GM19193 (cell line): ENCODE measurements around the gene KASH5.

Experiments
- POLR2A ChIP-seq: IDR thresholded peaks from 4 replicates; pipeline ENCODE4 v1.6.1; 2011; ENCODE audit not compliant: insufficient read depth, insufficient read length; ENCODE audit errors: extremely low read depth

The KASH5 gene

DNA sequence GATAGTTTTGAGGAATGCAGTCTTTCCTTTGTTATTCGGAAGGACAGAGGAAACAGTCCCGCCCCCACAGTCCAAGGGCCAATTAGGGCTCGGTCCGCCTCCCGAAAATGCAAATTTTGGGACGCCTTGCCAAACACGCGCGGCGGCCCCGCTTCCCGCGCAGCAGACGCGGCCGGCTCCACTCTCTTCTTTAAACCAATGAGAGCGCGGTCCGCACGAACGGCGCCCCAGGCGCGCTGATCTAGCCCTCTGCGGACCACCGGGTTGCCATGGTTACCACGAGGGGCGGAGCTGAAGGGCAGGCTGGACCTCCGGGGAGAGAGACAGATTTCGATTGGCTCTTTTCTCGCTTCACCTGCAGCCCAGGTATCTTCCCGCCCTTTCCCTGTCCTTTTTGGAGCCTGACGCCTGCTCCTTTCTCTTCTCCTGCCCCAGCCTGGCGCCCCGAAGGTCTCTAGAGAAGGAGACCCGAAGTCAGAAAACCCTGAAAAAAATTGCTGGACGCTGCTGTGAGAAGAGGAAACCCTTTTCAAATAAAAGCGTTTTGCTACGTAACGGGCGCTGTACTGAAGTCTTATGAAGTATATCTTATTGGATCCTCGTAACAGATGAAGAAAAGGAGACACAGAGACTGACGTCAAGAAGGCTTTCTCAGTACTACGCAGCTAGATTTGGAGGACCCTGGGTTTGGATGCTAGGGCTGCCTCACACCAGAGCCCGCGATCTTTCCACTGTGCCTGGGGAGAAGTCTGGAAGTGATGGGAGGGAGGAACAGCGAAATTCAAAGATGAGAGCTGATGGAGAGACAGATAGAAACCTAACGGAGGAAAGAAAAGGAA is 33.2 kb downstream of the KASH5 start:
- no peak for TF ChIP-seq POLR2A

- no peak for TF ChIP-seq POLR2A
Measured at GRCh38 chr19:49421878-49422202, 33.8 kb downstream of the KASH5 start.

GRCh38 chr19:49422407-49423070 is 34.5 kb downstream of the KASH5 start:
- no peak for TF ChIP-seq POLR2A

DNA sequence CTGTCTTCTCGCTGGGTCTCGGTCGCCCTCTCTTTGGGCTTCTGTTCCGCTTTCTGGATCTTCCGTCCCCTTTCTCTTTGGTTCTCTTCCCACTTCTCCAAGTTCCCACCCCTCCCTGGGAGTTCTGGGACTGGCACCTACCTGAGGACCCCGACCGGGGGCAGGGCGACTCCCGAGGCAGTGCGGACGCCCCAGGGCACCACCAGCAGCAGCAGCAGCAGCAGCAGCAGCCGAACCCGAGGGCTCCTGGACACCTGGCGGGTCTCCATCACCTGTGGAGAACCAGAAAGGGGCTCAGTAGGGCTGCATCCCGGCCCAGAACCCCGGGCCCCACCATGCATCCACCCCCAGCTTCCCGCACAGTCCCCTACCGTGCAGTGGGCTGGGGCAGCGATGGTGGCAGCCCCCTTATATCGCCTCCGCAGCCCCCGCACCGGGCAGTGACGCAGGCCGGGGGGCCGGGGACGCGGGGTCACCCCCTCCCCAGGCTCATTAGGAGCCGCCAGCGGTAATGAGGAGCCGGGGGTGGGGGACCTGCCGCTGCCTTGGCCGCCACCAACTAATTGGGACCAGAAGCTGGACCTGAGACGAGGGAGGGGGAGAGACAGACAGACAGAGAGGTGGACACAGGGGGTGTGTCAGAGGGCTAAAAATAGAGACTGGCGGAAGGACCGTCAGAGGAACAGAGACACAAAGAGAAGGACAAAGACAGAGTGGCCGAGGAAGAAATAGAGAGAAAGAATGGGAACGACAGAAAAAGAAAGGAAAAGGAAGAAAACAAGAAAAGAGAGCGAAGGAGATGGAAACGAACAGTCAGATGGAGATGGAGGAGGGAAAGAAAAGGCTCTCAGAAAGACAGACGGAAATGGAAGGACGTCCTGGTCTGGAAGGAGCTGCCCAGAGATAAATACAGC is 35.3 kb downstream of the KASH5 start, which contains the start of gene PTH2:
TSS of gene PTH2 (minus strand) at position 371 of the 914 bp plus-strand sequence. CDS start at position 269, 102 bp downstream.
- no peak for TF ChIP-seq POLR2A

DNA sequence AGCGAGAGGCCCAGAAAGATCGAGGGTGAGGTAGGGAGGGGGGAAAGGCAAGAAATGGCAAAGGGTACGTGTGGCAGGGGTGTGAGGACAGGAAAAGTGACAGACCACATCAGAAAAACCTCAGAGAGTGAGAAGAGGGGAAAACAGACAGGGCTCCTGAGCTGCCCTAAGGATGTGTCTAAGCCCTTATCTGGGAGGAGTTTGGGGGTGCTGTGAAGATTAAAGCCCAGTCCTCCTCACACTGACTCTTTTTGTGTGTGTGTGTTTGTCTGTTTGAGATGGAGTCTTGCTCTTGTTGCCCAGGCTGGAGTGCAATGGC is 35.9 kb downstream of the KASH5 start:
- no peak for TF ChIP-seq POLR2A

- no peak for TF ChIP-seq POLR2A
Measured at GRCh38 chr19:49425178-49425577, 37.1 kb downstream of the KASH5 start, which contains the start of gene GFY. Gene GFY (plus strand): TSS chr19:49425388. CDS start chr19:49426431, 1,043 bp downstream.

GRCh38 chr19:49425922-49426592 is 38.0 kb downstream of the KASH5 start:
- TF ChIP-seq POLR2A = no peak

DNA sequence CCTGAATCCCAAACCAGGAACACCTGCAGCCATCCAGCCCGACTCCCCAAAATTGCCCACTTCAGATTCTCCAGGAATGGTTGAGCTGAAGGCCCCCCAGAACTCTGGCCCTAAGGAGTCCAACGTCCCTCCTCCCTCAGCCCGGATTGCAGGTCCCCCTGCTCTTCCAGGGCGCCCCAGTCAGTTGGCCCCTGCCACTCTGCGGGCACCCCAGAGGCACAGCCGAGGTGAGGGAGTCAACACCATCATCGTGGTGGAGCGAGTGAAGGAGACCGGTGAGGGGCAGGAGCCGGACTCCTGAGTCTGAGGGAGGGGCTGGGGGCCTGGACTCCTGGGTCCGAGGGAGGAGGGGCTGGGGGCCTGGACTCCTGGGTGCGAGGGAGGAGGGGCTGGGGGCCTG is 39.3 kb downstream of the KASH5 start:
- TF ChIP-seq POLR2A = no peak

DNA sequence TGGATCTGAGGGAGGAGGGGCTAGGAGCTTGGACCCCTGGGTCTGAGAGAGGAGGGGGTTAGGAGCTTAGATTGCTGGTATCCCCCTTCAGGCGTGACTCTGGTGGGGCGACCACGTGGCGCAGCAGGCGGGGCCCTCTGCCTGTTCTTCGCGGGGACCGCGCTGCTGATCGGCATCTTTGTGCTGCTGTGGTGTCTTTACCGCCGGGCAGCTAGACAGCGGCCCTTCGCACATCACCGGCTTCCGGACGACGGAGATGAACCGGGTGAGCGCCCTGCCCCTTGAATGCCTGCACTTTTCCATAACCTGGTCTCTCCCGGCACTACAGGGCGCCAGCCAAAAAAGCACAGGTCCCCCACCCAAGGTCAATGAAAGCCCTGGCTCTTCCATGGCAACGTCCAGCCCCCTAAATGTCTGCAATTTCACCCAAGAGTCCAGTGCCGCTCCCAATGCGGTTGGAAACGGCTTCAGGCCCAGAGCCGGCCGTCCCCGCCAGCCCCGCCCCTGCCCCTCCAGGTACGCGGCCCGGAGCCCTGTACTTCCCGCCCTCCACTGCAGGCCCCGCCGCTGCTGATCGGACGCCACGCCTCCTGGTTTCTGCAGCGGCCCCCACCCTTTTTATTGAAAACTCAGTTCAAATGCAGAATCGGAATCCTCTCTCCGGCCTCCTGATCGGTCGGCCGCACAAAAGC is 40.0 kb downstream of the KASH5 start:
- TF ChIP-seq POLR2A = no peak

DNA sequence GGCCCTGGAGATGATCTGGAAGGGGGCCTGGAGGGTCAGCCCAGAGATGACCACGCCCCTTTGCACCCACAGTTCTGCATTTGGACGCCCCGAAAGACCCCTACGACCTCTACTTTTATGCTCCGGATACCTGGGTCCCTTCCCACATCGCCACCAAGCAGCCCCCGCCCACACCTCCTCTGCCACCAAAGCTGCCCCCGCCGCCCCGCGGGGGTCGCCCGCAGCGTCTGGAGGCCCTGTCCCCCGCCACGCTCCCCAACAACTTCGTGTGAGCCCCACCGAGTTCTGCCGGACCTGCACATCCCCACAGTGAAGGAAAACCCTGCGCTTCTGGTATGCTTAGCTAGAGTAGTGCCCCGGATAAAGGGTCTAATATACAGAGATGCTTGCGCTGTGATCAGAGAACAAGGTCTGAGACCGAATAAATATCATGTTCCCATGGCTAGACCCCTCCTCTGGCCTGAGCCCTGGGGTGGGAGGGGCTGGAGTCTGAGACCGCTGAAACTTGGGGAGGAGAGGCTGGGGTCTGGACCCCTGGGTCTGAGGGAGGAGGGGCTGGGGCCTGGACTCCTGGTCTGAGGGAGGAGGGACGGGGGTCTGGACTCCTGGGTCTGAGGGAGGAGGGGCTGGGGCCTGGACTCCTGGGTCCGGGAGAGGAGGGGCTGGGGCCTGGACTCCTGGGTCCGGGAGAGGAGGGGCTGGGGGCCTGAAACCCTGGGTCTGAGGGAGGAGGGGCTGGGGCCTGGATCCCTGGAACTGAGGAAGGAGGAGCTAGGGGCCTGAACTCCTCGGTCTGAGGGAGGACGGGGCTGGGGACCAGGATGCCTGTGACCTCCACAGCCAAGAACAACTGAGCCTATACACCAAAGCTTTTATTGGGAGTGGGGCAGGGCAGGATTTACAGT is 40.8 kb downstream of the KASH5 start:
- TF ChIP-seq POLR2A = no peak

DNA sequence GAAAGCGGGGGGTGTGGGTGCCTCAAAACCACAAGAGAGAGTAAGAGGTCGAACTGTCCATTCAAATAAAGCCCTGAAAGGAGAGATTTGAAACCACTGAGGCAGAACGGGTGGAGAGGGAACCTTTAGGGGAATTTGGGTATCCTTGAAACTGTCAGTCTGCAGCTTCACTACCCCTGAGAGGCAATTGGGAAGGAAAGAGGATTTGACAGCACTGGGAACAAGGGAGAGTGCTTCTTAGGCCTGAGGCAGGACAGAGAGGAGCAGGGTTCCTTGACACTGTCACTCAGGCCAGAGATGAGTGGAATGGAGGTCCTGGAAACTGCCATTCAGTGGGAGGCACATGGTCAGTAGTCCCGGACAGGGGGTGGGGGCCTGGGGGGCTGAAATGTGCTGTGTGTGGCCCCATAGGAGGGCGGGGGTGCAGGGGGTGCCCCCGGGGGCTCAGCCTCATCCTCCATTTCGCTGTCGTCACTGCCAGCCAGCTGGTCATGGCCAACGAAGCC is 42.2 kb downstream of the KASH5 start:
- no peak for TF ChIP-seq POLR2A

- no peak for TF ChIP-seq POLR2A
Measured at GRCh38 chr19:49430678-49431329, 42.8 kb downstream of the KASH5 start.
